ENCODE data around the gene CDC42EP2. TPM values are rescaled to one million over a fixed set of nuclear protein-coding genes. Genes with fewer than 3 reads are reported as not detected.
A peak's percentile ranks its signal among the peaks of the same experiment; 100 is the strongest.

CDC42EP2 gene
- polyA plus RNA-seq, 1 of the 3 experiments (the other 2 are of a cell fraction) = 8.1 TPM

DNA sequence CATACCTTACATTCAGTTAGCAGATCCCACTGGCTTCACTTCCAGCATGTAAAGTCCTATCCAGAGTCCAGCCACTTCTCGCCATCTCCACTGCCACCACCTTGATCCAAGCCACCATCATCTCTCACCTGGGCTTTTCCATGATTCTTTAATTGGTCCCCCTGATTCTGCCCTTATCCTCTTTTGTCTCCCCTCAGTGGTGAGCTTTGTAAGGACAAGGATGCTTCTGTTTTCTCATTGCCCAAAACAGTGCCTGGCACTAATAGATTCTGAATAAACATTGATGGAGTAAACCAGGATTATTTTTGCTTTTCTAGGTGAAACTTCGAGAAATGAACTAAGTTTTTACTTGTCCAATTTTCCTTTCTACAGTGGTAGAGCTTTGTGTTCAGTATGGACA lies 48.5 kb upstream of the CDC42EP2 start:
- H3K4me2 ChIP-seq = no peak overlapping the region
- peaks cover 0 to 8% of the 10 kb centered on the region in 2 experiments; a peak in 1 of 4 replicates for H3K4me1 ChIP-seq (ENCODE audit: control insufficient read depth in 1 of 2, insufficient read depth in 2 of 2, low read depth in 1 of 2, low read length in 1 of 2)
- TF ChIP-seq EP300 (IDR thresholded peaks at IDR 0.05; ENCODE audit: borderline replicate concordance in 1 of 2, low read depth in 1 of 2, low read length in 1 of 2) (no peak), YY1 (IDR thresholded peaks at IDR 0.05; ENCODE audit: low read depth) (no peak), NFIC (IDR thresholded peaks at IDR 0.05; ENCODE audit: borderline replicate concordance) (no peak), FOXJ3 (CRISPR knock-in tag; IDR thresholded peaks at IDR 0.05) (no peak), SIN3A (IDR thresholded peaks at IDR 0.05; ENCODE audit: borderline replicate concordance, low read depth, low read length) (no peak), SMC3 (IDR thresholded peaks at IDR 0.05; ENCODE audit: low read depth, low read length) (no peak)
- TF ChIP-seq, protein P1, sequence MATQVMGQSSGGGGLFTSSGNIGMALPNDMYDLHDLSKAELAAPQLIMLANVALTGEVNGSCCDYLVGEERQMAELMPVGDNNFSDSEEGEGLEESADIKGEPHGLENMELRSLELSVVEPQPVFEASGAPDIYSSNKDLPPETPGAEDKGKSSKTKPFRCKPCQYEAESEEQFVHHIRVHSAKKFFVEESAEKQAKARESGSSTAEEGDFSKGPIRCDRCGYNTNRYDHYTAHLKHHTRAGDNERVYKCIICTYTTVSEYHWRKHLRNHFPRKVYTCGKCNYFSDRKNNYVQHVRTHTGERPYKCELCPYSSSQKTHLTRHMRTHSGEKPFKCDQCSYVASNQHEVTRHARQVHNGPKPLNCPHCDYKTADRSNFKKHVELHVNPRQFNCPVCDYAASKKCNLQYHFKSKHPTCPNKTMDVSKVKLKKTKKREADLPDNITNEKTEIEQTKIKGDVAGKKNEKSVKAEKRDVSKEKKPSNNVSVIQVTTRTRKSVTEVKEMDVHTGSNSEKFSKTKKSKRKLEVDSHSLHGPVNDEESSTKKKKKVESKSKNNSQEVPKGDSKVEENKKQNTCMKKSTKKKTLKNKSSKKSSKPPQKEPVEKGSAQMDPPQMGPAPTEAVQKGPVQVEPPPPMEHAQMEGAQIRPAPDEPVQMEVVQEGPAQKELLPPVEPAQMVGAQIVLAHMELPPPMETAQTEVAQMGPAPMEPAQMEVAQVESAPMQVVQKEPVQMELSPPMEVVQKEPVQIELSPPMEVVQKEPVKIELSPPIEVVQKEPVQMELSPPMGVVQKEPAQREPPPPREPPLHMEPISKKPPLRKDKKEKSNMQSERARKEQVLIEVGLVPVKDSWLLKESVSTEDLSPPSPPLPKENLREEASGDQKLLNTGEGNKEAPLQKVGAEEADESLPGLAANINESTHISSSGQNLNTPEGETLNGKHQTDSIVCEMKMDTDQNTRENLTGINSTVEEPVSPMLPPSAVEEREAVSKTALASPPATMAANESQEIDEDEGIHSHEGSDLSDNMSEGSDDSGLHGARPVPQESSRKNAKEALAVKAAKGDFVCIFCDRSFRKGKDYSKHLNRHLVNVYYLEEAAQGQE (IDR thresholded peaks at IDR 0.05; ENCODE audit: low read depth, low read length) = no peak
- no peak for DNase-seq
- H2AFZ ChIP-seq (ENCODE audit: low read depth) = no peak overlapping the region
- peaks cover 9 to 14% of the 10 kb centered on the region in 2 experiments for H3K36me3 ChIP-seq (replicated peaks in 1 of 2; ENCODE audit: control insufficient read depth in 1 of 2, insufficient read depth in 2 of 2, low read length in 1 of 2)
- H3K9me2 ChIP-seq = no peaks in the 10 kb centered on the region
- no peaks in the 10 kb centered on the region for H4K20me1 ChIP-seq (ENCODE audit: insufficient read depth)
- no peak overlapping the region for H3K27ac ChIP-seq (ENCODE audit: low read depth in 2 of 2, low read length in 1 of 2)
- WGBS (ENCODE audit: low lambda C conversion rate) = 83% methylated on average over 2 of the region's 2 CpGs
- peaks cover 50% of the 10 kb centered on the region for H3K79me2 ChIP-seq (ENCODE audit: insufficient read depth)
- CTCF ChIA-PET = interaction anchor here (1.1 to 37.6 kb wide), 3 partner anchors 9 to 56 kb away, joined by 3 to 1118 read pairs (median 12); partner anchors contain the start of genes CDC42EP2 and DPF2
- H3K27me3 ChIP-seq (ENCODE audit: insufficient read depth) = no peaks in the 10 kb centered on the region
- POLR2A ChIA-PET = no interaction called here
- no peaks in the 10 kb centered on the region for H3K9me3 ChIP-seq
- no peaks in the 10 kb centered on the region for H3F3A ChIP-seq (replicated peaks; ENCODE audit: insufficient read depth)
- H3K4me3 ChIP-seq (ENCODE audit: low read depth in 2 of 2, low read length in 1 of 2) = no peak overlapping the region
- H3K9ac ChIP-seq = no peak overlapping the region

DNA sequence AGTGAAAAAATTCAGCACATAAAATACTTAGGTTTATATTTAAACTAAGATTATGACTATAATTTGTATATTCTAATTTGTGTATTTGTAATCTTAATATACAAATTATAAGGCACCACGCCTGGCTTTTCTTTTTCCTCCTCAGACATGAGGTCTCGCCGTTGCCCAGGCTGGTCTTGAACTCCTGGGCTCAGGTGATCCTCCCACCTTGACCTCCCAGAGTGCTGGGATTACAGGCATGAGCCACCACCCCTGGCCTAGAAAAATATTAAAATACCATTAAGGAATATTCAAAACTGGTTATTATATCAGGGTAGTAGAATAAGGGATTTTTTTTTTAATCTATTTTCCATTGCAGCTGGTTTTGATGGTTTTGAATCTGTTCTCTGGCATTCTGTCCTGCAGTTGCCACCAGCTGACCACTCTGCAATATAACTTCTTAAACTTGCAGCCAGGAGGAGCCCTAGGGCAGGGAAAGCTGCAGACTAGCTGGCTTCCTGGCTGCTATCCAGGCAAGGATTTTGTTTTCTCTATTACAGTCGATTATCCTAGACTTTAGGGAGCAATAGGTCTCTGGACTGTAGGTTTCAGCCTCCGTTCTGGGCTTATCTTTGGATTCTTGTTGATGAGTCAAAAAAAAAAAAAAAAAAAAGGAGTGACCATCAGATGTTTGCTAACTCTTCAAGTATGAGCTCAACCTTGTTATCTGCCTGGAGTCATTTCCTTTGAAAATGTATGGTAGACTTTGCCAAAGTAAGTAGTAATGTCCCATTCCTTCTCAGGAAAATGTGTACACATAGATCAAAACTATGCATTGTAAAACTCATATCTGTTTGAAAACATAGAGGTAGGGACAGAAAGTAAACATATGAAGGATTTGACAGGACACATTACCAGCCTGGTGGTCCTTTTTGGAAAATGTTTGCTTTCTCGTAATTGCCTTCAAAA lies 39.7 kb upstream of the CDC42EP2 start:
- DNase-seq = peak; percentile 76
- CTCF ChIA-PET = interaction anchor here (0.5 to 37.6 kb wide), 28 partner anchors 9 to 427 kb away, joined by 3 to 1118 read pairs (median 4); partner anchors contain the start of genes CAPN1, CDC42EP2, DPF2 and POLA2
- 43% methylated on average over 6 of the region's 6 CpGs for WGBS (ENCODE audit: low lambda C conversion rate)
- TF ChIP-seq TCF12 (IDR thresholded peaks at IDR 0.05) = peak; percentile 70; the same call in 1 of the 2 replicates
- TF ChIP-seq TEAD4 (IDR thresholded peaks at IDR 0.05; ENCODE audit: borderline replicate concordance, insufficient read depth) = no peak
- no peak for TF ChIP-seq FOXJ3 (CRISPR knock-in tag; IDR thresholded peaks at IDR 0.05)
- no peak for TF ChIP-seq RCOR1 (IDR thresholded peaks at IDR 0.05; ENCODE audit: low read length)
- TF ChIP-seq, protein P2, sequence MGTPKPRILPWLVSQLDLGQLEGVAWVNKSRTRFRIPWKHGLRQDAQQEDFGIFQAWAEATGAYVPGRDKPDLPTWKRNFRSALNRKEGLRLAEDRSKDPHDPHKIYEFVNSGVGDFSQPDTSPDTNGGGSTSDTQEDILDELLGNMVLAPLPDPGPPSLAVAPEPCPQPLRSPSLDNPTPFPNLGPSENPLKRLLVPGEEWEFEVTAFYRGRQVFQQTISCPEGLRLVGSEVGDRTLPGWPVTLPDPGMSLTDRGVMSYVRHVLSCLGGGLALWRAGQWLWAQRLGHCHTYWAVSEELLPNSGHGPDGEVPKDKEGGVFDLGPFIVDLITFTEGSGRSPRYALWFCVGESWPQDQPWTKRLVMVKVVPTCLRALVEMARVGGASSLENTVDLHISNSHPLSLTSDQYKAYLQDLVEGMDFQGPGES (IDR thresholded peaks at IDR 0.05; ENCODE audit: low read depth, low read length) = no peak
- peak; percentile 95 for TF ChIP-seq NFIC (IDR thresholded peaks at IDR 0.05; ENCODE audit: borderline replicate concordance)
- peak; percentile 52; the same call in 1 of the 2 replicates for TF ChIP-seq MXI1 (IDR thresholded peaks at IDR 0.05; ENCODE audit: low read depth, low read length)
- TF ChIP-seq POLR2AphosphoS5 (IDR thresholded peaks at IDR 0.05; ENCODE audit: low read depth, low read length) = no peak; the same call in 1 of the 2 replicates
- peak in 1 of 2 experiments; percentile 53; a peak in 1 of 4 replicates for TF ChIP-seq EP300 (IDR thresholded peaks at IDR 0.05; ENCODE audit: borderline replicate concordance in 1 of 2, low read depth in 1 of 2, low read length in 1 of 2)
- peak; percentile 99 for TF ChIP-seq RAD21 (IDR thresholded peaks at IDR 0.05; ENCODE audit: low read length)
- TF ChIP-seq, protein P3, sequence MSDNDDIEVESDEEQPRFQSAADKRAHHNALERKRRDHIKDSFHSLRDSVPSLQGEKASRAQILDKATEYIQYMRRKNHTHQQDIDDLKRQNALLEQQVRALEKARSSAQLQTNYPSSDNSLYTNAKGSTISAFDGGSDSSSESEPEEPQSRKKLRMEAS (IDR thresholded peaks at IDR 0.05; ENCODE audit: low read depth) = peak; percentile 49; the same call in 1 of the 2 replicates
- TF ChIP-seq, protein P4, sequence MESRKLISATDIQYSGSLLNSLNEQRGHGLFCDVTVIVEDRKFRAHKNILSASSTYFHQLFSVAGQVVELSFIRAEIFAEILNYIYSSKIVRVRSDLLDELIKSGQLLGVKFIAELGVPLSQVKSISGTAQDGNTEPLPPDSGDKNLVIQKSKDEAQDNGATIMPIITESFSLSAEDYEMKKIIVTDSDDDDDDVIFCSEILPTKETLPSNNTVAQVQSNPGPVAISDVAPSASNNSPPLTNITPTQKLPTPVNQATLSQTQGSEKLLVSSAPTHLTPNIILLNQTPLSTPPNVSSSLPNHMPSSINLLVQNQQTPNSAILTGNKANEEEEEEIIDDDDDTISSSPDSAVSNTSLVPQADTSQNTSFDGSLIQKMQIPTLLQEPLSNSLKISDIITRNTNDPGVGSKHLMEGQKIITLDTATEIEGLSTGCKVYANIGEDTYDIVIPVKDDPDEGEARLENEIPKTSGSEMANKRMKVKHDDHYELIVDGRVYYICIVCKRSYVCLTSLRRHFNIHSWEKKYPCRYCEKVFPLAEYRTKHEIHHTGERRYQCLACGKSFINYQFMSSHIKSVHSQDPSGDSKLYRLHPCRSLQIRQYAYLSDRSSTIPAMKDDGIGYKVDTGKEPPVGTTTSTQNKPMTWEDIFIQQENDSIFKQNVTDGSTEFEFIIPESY (IDR thresholded peaks at IDR 0.05; ENCODE audit: borderline replicate concordance, low read depth) = no peak

More for the DNA sequence above, 39.7 kb upstream of the CDC42EP2 start:
- Histone ChIP-seq H3F3A (replicated peaks; ENCODE audit: insufficient read depth) (peaks cover 60% of the 10 kb centered on the region), H3K4me1 (ENCODE audit: control insufficient read depth in 1 of 2, insufficient read depth in 2 of 2, low read depth in 1 of 2, low read length in 1 of 2) (peaks cover 0 to 34% of the 10 kb centered on the region in 2 experiments; a peak in 3 of 4 replicates), H3K9me2 (no peaks in the 10 kb centered on the region), H2AFZ (ENCODE audit: low read depth) (no peak overlapping the region), H3K79me2 (ENCODE audit: insufficient read depth) (no peaks in the 10 kb centered on the region), H4K20me1 (ENCODE audit: insufficient read depth) (no peaks in the 10 kb centered on the region), H3K4me2 (peak overlapping the region; percentile 35; the same call in 1 of the 2 replicates), H3K9me3 (no peaks in the 10 kb centered on the region), H3K9ac (no peak overlapping the region), H3K4me3 (ENCODE audit: low read depth in 2 of 2, low read length in 1 of 2) (no peak overlapping the region), H3K36me3 (replicated peaks in 1 of 2; ENCODE audit: control insufficient read depth in 1 of 2, insufficient read depth in 2 of 2, low read length in 1 of 2) (peaks cover 0 to 4% of the 10 kb centered on the region in 2 experiments), H3K27ac (ENCODE audit: low read depth in 2 of 2, low read length in 1 of 2) (peak overlapping the region; percentile 36 to 59; a peak in 3 of 4 replicates), H3K27me3 (ENCODE audit: insufficient read depth) (no peaks in the 10 kb centered on the region)
- POLR2A ChIA-PET = interaction anchor here (0.6 to 3.2 kb wide), 9 partner anchors 13 to 164 kb away, joined by 3 to 26 read pairs (median 4); partner anchors contain the start of genes CDC42EP2 and POLA2
